Thyroid gland (tissue), 4 donors: ENCODE data around the gene ACBD4.

ENCODE experiments used
- POLR2A ChIP-seq, 2 donors: fragments of 450-650 bp; IDR thresholded peaks; one replicate each; pipeline ENCODE4 v1.6.1; 2017; ENCODE audit warnings: antibody characterized with exemption in 2 of 2, mild to moderate bottlenecking in 2 of 2, moderate library complexity in 1 of 2
- TF ChIP-seq, protein P1 (sequence below), 6 experiments: fragments of 200-600 bp in 3 of 6; fragments of 450-650 bp in 3 of 6; sonication (generic) in 3 of 6; IDR thresholded peaks; one replicate each; pipeline ENCODE4 v1.5.1; 2016 to 2019; ENCODE audit warnings: antibody characterized with exemption in 6 of 6, mild to moderate bottlenecking in 2 of 6, inconsistent platforms in 1 of 6, moderate library complexity in 1 of 6

DNA sequence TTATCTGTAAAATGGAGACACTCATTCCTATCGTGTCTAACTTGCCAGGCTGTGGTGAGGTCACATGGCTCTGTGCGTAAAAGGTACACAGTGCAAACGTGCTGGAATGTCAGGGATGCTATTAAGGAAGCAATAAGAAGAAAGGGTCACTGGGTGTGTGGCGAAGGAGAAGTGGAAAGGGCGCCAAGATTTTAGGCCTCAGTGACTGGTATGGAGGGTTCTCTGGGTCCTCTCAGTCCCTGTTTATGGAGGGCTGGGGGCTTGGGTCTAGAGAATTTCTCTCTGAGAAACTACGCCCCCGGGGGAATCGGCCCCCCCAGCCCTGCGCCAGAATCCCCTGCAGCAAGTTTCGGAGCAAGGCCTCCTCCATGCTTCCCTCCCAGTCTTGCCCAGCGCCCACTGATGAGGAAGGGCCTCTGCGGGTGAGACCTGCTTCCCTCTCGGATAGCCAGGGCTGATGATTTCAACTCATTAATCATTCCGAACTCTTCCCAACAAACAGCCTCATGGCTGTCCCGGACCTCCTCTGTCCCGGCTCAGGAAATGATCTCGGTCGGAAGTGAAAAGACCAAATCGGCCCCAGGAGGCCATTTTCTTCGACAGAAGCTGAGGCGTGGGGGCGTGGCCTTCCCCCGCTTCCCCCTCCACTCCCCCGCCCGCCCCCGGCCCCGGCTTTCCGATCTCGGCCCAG is 11.5 kb downstream of the ACBD4 start:
- TF ChIP-seq, protein P1, sequence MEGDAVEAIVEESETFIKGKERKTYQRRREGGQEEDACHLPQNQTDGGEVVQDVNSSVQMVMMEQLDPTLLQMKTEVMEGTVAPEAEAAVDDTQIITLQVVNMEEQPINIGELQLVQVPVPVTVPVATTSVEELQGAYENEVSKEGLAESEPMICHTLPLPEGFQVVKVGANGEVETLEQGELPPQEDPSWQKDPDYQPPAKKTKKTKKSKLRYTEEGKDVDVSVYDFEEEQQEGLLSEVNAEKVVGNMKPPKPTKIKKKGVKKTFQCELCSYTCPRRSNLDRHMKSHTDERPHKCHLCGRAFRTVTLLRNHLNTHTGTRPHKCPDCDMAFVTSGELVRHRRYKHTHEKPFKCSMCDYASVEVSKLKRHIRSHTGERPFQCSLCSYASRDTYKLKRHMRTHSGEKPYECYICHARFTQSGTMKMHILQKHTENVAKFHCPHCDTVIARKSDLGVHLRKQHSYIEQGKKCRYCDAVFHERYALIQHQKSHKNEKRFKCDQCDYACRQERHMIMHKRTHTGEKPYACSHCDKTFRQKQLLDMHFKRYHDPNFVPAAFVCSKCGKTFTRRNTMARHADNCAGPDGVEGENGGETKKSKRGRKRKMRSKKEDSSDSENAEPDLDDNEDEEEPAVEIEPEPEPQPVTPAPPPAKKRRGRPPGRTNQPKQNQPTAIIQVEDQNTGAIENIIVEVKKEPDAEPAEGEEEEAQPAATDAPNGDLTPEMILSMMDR (IDR thresholded peaks at IDR 0.05) = no peak
- TF ChIP-seq POLR2A (IDR thresholded peaks at IDR 0.05) = no peak
